Renal cortical epithelial cell (primary cell): ENCODE results near the gene DIDO1. TPM values are rescaled to one million over a fixed set of nuclear protein-coding genes. Genes with fewer than 3 reads are reported as not detected.

ENCODE experiments used
- DNase-seq: peaks from one replicate; pipeline ENCODE4 v3.0.0-alpha.2; 2011; ENCODE audit warnings: low read depth
- total RNA-seq: library from RNA; depleted of rRNA; stranded (reverse); fragments of >200 nt; gene quantifications from 2 replicates; pipeline ENCODE4 v1.2.3, GENCODE V29; 2014

The DIDO1 gene
- total RNA-seq, 1 donor from 2014 or later = 58.1 TPM

- no peak for DNase-seq
Observed at GRCh38 chr20:62834967-62835730, 91.2 kb downstream of the DIDO1 start.

GRCh38 chr20:62832951-62833391 is 93.3 kb downstream of the DIDO1 start:
- DNase-seq = no peak

- DNase-seq = peak; percentile 60
Observed at GRCh38 chr20:62832212-62832922, 93.9 kb downstream of the DIDO1 start.

GRCh38 chr20:62831854-62832211 is 94.5 kb downstream of the DIDO1 start:
- no peak for DNase-seq

- DNase-seq = no peak
Observed at GRCh38 chr20:62831361-62831788, 94.9 kb downstream of the DIDO1 start.

GRCh38 chr20:62830821-62831220 is 95.5 kb downstream of the DIDO1 start:
- DNase-seq = no peak

- DNase-seq = no peak
Observed at GRCh38 chr20:62830251-62830650, 96.1 kb downstream of the DIDO1 start.

- no peak for DNase-seq
Observed at GRCh38 chr20:62829231-62830230, 96.8 kb downstream of the DIDO1 start.

- DNase-seq = no peak
Observed at GRCh38 chr20:62828511-62829230, 97.6 kb downstream of the DIDO1 start.

GRCh38 chr20:62828051-62828450 is 98.3 kb downstream of the DIDO1 start:
- DNase-seq = no peak

Other genes with a start within 250 kb of the DIDO1 start
- gene NTSR1, start 217.7 kb downstream of the DIDO1 start, total RNA-seq = not detected in 2 replicates
- gene MRGBP, start 130.0 kb downstream of the DIDO1 start, total RNA-seq = 12.7 and 24.3 TPM in 2 replicates
- gene OGFR, start 121.7 kb downstream of the DIDO1 start, total RNA-seq = 35.3 and 45.8 TPM in 2 replicates
- gene COL9A3, start 109.5 kb downstream of the DIDO1 start, total RNA-seq = 0.05 and 0.35 TPM in 2 replicates
- 10.4 and 11.7 TPM in 2 replicates for gene TCFL5, start 64.7 kb downstream of the DIDO1 start, total RNA-seq
- 37.0 and 47.5 TPM in 2 replicates for gene GID8, start 11.6 kb upstream of the DIDO1 start, total RNA-seq
- 0.65 and 3.3 TPM in 2 replicates for gene SLC17A9, start 26.2 kb upstream of the DIDO1 start, total RNA-seq
- not detected in 2 replicates for gene BHLHE23, start 80.5 kb upstream of the DIDO1 start, total RNA-seq